H9 (cell line): ENCODE measurements around the gene ARHGEF9. TPM values are rescaled to one million over a fixed set of nuclear protein-coding genes. Genes with fewer than 3 reads are reported as not detected.

Experiments
- DNase-seq: peaks from one replicate; pipeline ENCODE4 v3.0.0-alpha.2; 2017
- H2AFZ ChIP-seq: one replicate; pipeline ENCODE4 v1.6.1; 2013; ENCODE audit warnings: mild to moderate bottlenecking, low read length, control low read depth, moderate library complexity
- H2AK5ac ChIP-seq: 2 replicates; pipeline ENCODE4 v1.6.1; 2013; ENCODE audit warnings: low read length, control low read depth, mixed read lengths; ENCODE audit not compliant: insufficient read length
- H2BK120ac ChIP-seq: one replicate; pipeline ENCODE4 v1.6.1; 2013; ENCODE audit warnings: low read depth, mild to moderate bottlenecking, low read length, control low read depth, inconsistent platforms; ENCODE audit not compliant: poor library complexity, severe bottlenecking
- H2BK12ac ChIP-seq: 2 replicates; pipeline ENCODE4 v1.6.1; 2013; ENCODE audit warnings: low read length, control low read depth, mixed read lengths, low read depth; ENCODE audit not compliant: insufficient read length
- H2BK15ac ChIP-seq: 2 replicates; pipeline ENCODE4 v1.6.1; 2013; ENCODE audit warnings: low read depth, low read length, control low read depth
- H2BK20ac ChIP-seq: one replicate; pipeline ENCODE4 v1.6.1; 2013; ENCODE audit warnings: low read depth, mild to moderate bottlenecking, low read length, control low read depth, inconsistent platforms; ENCODE audit not compliant: poor library complexity, severe bottlenecking
- H2BK5ac ChIP-seq: 2 replicates; pipeline ENCODE4 v1.6.1; 2013; ENCODE audit warnings: low read length, control low read depth, mixed read lengths; ENCODE audit not compliant: insufficient read length
- H3K14ac ChIP-seq: 2 replicates; pipeline ENCODE4 v1.6.1; 2013; ENCODE audit warnings: low read length, control low read depth; ENCODE audit not compliant: insufficient read depth
- H3K18ac ChIP-seq: 2 replicates; pipeline ENCODE4 v1.6.1; 2013; ENCODE audit warnings: low read depth, mild to moderate bottlenecking, mixed read lengths, low read length, control low read depth; ENCODE audit not compliant: insufficient read length
- H3K23ac ChIP-seq: 2 replicates; pipeline ENCODE4 v1.6.1; 2013; ENCODE audit warnings: low read length, control low read depth, mixed read lengths, low read depth; ENCODE audit not compliant: insufficient read length
- H3K23me2 ChIP-seq: 2 replicates; pipeline ENCODE4 v1.6.1; 2013; ENCODE audit warnings: low read depth, mild to moderate bottlenecking, mixed read lengths, low read length, control low read depth; ENCODE audit not compliant: insufficient read length, poor library complexity, severe bottlenecking
- H3K27ac ChIP-seq: 2 replicates; pipeline ENCODE4 v1.5.1; 2013; ENCODE audit warnings: low read length, control low read depth, mixed read lengths, low read depth; ENCODE audit not compliant: insufficient read length
- H3K27me3 ChIP-seq: 2 replicates; pipeline ENCODE4 v1.6.1; 2013; ENCODE audit warnings: low read length, control low read depth, inconsistent platforms; ENCODE audit not compliant: insufficient read depth
- H3K4ac ChIP-seq: 2 replicates; pipeline ENCODE4 v1.6.1; 2013; ENCODE audit warnings: low read depth, mild to moderate bottlenecking, control low read depth, inconsistent platforms, low read length, moderate library complexity
- H3K4me1 ChIP-seq: 2 replicates; pipeline ENCODE4 v1.6.1; 2013; ENCODE audit warnings: low read length, control low read depth, inconsistent platforms; ENCODE audit not compliant: insufficient read depth
- H3K4me2 ChIP-seq: 2 replicates; pipeline ENCODE4 v1.6.1; 2013; ENCODE audit warnings: low read length, control low read depth, mixed read lengths; ENCODE audit not compliant: insufficient read length, insufficient read depth
- H3K56ac ChIP-seq: 2 replicates; pipeline ENCODE4 v1.6.1; 2013; ENCODE audit warnings: low read depth, mild to moderate bottlenecking, mixed read lengths, low read length, control low read depth; ENCODE audit not compliant: insufficient read length
- H3K79me1 ChIP-seq: 2 replicates; pipeline ENCODE4 v1.6.1; 2013; ENCODE audit warnings: low read depth, mild to moderate bottlenecking, moderate library complexity, low read length, control low read depth, inconsistent platforms; ENCODE audit not compliant: insufficient read depth, poor library complexity, severe bottlenecking
- H3K79me2 ChIP-seq: 2 replicates; pipeline ENCODE4 v1.6.1; 2013; ENCODE audit warnings: low read length, control low read depth, inconsistent platforms; ENCODE audit not compliant: insufficient read depth
- H3K9ac ChIP-seq: 2 replicates; pipeline ENCODE4 v1.6.1; 2013; ENCODE audit warnings: low read length, control low read depth, mixed read lengths; ENCODE audit not compliant: insufficient read length; ENCODE audit errors: extremely low read depth
- H3K9me3 ChIP-seq: one replicate; pipeline ENCODE4 v1.6.1; 2013; ENCODE audit warnings: low read depth, low read length, inconsistent platforms; ENCODE audit not compliant: control insufficient read depth
- H3T11ph ChIP-seq: one replicate; pipeline ENCODE4 v1.6.1; 2013; ENCODE audit warnings: mild to moderate bottlenecking, low read length, control low read depth, inconsistent platforms
- H4K20me1 ChIP-seq: one replicate; pipeline ENCODE4 v1.6.1; 2013; ENCODE audit not compliant: control insufficient read depth, insufficient read length, insufficient read depth
- H4K5ac ChIP-seq: 2 replicates; pipeline ENCODE4 v1.6.1; 2013; ENCODE audit warnings: low read depth, mild to moderate bottlenecking, mixed read lengths, low read length, control low read depth; ENCODE audit not compliant: insufficient read length
- H4K8ac ChIP-seq: replicated peaks from 2 replicates; pipeline ENCODE4 v1.6.1; 2013; ENCODE audit warnings: low read length, control low read depth, mixed read lengths, low read depth; ENCODE audit not compliant: insufficient read length
- H4K91ac ChIP-seq: 2 replicates; pipeline ENCODE4 v1.6.1; 2013; ENCODE audit warnings: low read depth, mild to moderate bottlenecking, moderate library complexity, mixed read lengths, low read length, control low read depth; ENCODE audit not compliant: insufficient read length
- H3K27ac Mint-ChIP-seq, 3 experiments: 2 replicates in 2 of 3; 3 replicates in 1 of 3; pipeline ENCODE4 v1.8.0; 2020 to 2021; ENCODE audit warnings: mixed read lengths in 3 of 3, mild to moderate bottlenecking in 1 of 3, moderate library complexity in 1 of 3
- H3K27me3 Mint-ChIP-seq: 2 replicates; pipeline ENCODE4 v1.8.0; 2021; ENCODE audit warnings: low read depth, mild to moderate bottlenecking, moderate library complexity, mixed read lengths
- H3K36me3 Mint-ChIP-seq, 3 experiments: 2 replicates in 2 of 3; 3 replicates in 1 of 3; pipeline ENCODE4 v1.8.0; 2020 to 2021; ENCODE audit warnings: low read depth in 3 of 3, mixed read lengths in 3 of 3; ENCODE audit not compliant: insufficient read depth in 1 of 3
- H3K4me1 Mint-ChIP-seq, 2 experiments: 2 replicates each; pipeline ENCODE4 v1.8.0; 2020; ENCODE audit warnings: mixed read lengths in 2 of 2
- H3K4me3 Mint-ChIP-seq, 2 experiments: 2 replicates in 1 of 2; 3 replicates in 1 of 2; pipeline ENCODE4 v1.8.0; 2020 to 2021; ENCODE audit warnings: mild to moderate bottlenecking in 2 of 2, mixed read lengths in 2 of 2, moderate library complexity in 1 of 2
- H3K9me3 Mint-ChIP-seq, 2 experiments: 2 replicates in 1 of 2; 3 replicates in 1 of 2; pipeline ENCODE4 v1.8.0; 2020; ENCODE audit warnings: mild to moderate bottlenecking in 2 of 2, mixed read lengths in 2 of 2, moderate library complexity in 1 of 2
- WGBS: extraction: QIAGEN DNeasy Blood & Tissue Kit; methylation state at CpG from one replicate; pipeline ENCODE4 v1.1.7; 2013; ENCODE audit warnings: missing lambda C conversion rate, low lambda C conversion rate, mixed read lengths; ENCODE audit not compliant: insufficient read length; ENCODE audit errors: extremely low coverage; 5-methylcytosine and 5-hydroxymethylcytosine counted together
- total RNA-seq: library from RNA; stranded (reverse); gene quantifications from 2 replicates; pipeline ENCODE4 v1.2.1, GENCODE V29; 2021
- TF ChIP-seq, protein P1 (sequence below): fragments of 200-600 bp; sonication (generic); conservative IDR thresholded peaks from 3 replicates; pipeline ENCODE4 v1.8.0; 2021; ENCODE audit warnings: antibody characterized with exemption, mild to moderate bottlenecking

ARHGEF9 gene
- total RNA-seq, 1 experiment from 2014 or later = 26.4 TPM

GRCh38 chrX:63680423-63680822 lies 104.6 kb downstream of the ARHGEF9 start:
- no CpG with 5 or more reads among the region's 3 CpGs for WGBS
- no peak overlapping the region for H3K4me3 Mint-ChIP-seq
- H3K27ac Mint-ChIP-seq = no peak overlapping the region
- H3K23ac ChIP-seq = no peak overlapping the region
- H2BK5ac ChIP-seq = no peak overlapping the region
- H3K18ac ChIP-seq = no peak overlapping the region
- H2BK12ac ChIP-seq = no peak overlapping the region
- no peaks in the 10 kb centered on the region for H3K4me1 ChIP-seq
- no peak overlapping the region for H2BK120ac ChIP-seq
- H4K91ac ChIP-seq = no peak overlapping the region
- no peaks in the 10 kb centered on the region for H4K20me1 ChIP-seq
- no peak overlapping the region for H3K4ac ChIP-seq
- peaks cover 30 to 62% (median 39%) of the 10 kb centered on the region in 3 experiments for H3K36me3 Mint-ChIP-seq
- H3K9me3 Mint-ChIP-seq = peaks cover 61 to 69% of the 10 kb centered on the region in 2 experiments
- H4K8ac ChIP-seq = no peak overlapping the region
- H3K4me1 Mint-ChIP-seq = peaks cover 0 to 4% of the 10 kb centered on the region in 2 experiments; a peak in 1 of 4 replicates
- no peak overlapping the region for H2AFZ ChIP-seq
- TF ChIP-seq, protein P1, sequence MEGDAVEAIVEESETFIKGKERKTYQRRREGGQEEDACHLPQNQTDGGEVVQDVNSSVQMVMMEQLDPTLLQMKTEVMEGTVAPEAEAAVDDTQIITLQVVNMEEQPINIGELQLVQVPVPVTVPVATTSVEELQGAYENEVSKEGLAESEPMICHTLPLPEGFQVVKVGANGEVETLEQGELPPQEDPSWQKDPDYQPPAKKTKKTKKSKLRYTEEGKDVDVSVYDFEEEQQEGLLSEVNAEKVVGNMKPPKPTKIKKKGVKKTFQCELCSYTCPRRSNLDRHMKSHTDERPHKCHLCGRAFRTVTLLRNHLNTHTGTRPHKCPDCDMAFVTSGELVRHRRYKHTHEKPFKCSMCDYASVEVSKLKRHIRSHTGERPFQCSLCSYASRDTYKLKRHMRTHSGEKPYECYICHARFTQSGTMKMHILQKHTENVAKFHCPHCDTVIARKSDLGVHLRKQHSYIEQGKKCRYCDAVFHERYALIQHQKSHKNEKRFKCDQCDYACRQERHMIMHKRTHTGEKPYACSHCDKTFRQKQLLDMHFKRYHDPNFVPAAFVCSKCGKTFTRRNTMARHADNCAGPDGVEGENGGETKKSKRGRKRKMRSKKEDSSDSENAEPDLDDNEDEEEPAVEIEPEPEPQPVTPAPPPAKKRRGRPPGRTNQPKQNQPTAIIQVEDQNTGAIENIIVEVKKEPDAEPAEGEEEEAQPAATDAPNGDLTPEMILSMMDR = no peak
- no peak overlapping the region for H2BK20ac ChIP-seq
- no peak overlapping the region for H3K4me2 ChIP-seq
- no peaks in the 10 kb centered on the region for H3K23me2 ChIP-seq
- H3K79me1 ChIP-seq = no peaks in the 10 kb centered on the region
- DNase-seq = no peak
- H3K27me3 ChIP-seq = no peaks in the 10 kb centered on the region
- H3K56ac ChIP-seq = no peak overlapping the region
- H3K14ac ChIP-seq = no peak overlapping the region
- H3K9me3 ChIP-seq = peaks cover 36% of the 10 kb centered on the region
- H3K9ac ChIP-seq = no peak overlapping the region
- H2AK5ac ChIP-seq = no peak overlapping the region
- no peaks in the 10 kb centered on the region for H3K79me2 ChIP-seq
- H4K5ac ChIP-seq = no peak overlapping the region
- no peak overlapping the region for H2BK15ac ChIP-seq
- H3K27ac ChIP-seq = no peak overlapping the region
- no peaks in the 10 kb centered on the region for H3K27me3 Mint-ChIP-seq
- no peak overlapping the region for H3T11ph ChIP-seq
